22Rv1 (cell line): Measurements from ENCODE around the gene CDK11B.

Experiments
- ZFX ChIP-seq: fragments of 450-650 bp; IDR thresholded peaks from 2 replicates; pipeline ENCODE4 v1.6.1; 2017; ENCODE audit warnings: antibody characterized with exemption, borderline replicate concordance
- TF ChIP-seq, protein P1 (sequence below): fragments of 450-650 bp; IDR thresholded peaks from 2 replicates; pipeline ENCODE4 v1.5.1; 2017; ENCODE audit warnings: mild to moderate bottlenecking

- TF ChIP-seq, protein P1, sequence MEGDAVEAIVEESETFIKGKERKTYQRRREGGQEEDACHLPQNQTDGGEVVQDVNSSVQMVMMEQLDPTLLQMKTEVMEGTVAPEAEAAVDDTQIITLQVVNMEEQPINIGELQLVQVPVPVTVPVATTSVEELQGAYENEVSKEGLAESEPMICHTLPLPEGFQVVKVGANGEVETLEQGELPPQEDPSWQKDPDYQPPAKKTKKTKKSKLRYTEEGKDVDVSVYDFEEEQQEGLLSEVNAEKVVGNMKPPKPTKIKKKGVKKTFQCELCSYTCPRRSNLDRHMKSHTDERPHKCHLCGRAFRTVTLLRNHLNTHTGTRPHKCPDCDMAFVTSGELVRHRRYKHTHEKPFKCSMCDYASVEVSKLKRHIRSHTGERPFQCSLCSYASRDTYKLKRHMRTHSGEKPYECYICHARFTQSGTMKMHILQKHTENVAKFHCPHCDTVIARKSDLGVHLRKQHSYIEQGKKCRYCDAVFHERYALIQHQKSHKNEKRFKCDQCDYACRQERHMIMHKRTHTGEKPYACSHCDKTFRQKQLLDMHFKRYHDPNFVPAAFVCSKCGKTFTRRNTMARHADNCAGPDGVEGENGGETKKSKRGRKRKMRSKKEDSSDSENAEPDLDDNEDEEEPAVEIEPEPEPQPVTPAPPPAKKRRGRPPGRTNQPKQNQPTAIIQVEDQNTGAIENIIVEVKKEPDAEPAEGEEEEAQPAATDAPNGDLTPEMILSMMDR = no peak
- TF ChIP-seq ZFX = no peak
These were observed 57.1 kb downstream of the CDK11B start for GRCh38 chr1:1601564-1602303.
